T-helper 1 cell (primary cell): ENCODE data around the gene TRPC3.

Experiments
- DNase-seq, 5 donors: peaks; one replicate each; pipeline ENCODE4 v3.0.0-alpha.2; 2012 to 2020
- total RNA-seq, 4 donors: gene quantifications; one replicate each; lab custom pipeline; 2026; lab: John Stamatoyannopoulos, UW

TRPC3 gene
- 0 to 0.54 (median 0.33) reads per million in 4 donors for total RNA-seq

- peak in 3 of 5 donors; percentile 8 to 18 (median 10) for DNase-seq
These were observed at the start of gene TRPC3 for GRCh38 chr4:121951521-121952110. TSS of gene TRPC3 (minus strand) at chr4:121952060. CDS start at chr4:121951680, 380 bp downstream.

- DNase-seq = no peak
These were observed 49.0 kb upstream of the TRPC3 start for GRCh38 chr4:122000849-122001248.

DNA sequence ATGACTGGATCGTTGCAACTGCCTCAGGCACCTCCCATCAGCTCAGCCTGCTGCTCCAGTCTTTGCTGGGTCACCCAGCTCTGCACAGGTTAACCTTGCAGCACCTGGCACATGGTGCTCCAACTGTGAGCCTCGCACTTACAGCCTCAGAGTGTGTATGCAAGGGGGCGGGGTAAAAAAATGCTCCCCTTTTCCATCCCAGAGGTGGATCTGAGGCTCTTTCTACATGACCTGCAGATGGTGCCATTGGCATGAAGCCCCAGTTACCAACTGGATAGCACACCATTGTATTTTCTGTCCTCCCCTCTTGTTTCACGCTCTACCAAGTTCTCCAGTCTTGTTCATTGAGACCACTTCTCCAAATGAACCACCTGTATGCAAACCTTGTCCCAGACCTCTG lies 46.2 kb upstream of the TRPC3 start:
- DNase-seq = no peak

GRCh38 chr4:121995790-121996537 lies 44.1 kb upstream of the TRPC3 start:
- no peak for DNase-seq

DNA sequence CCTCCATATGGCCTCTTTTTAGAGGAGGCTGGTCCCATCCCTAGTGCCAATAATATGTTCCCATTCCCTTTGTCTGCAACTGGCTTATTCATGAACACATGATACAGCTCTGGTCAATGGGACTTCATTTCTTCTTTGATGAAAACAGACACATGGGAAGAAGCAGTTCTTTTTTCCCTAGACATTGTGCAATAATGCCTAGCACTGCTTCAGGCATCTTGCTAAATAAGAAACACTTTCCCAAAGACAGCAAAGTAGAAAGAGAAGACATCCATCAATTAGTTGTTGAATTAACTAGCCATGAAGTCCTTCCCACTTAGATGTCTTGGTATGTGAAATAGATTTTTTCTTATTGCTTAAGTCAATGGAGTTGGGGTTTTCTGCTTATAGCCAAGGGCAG lies 40.1 kb upstream of the TRPC3 start:
- DNase-seq = no peak

DNA sequence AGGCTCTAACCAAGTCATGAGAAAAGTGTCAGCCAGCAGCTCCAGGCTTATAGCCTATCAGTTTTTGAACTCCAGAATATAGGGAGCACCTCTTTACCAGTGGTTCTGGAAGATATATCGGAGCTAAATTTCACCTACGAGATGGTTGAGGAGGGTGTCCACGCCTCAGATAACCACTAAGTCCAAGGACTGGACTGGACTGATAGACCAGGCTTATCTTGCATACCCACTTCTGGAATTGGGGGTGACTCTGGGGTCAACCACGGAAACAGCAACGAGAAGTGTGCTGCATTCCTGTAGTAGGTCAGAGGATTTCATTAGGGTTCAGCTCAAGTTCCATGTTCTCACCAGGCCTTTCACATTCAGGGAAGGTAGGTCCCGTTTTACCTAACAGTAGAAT lies 38.6 kb upstream of the TRPC3 start:
- no peak for DNase-seq

DNA sequence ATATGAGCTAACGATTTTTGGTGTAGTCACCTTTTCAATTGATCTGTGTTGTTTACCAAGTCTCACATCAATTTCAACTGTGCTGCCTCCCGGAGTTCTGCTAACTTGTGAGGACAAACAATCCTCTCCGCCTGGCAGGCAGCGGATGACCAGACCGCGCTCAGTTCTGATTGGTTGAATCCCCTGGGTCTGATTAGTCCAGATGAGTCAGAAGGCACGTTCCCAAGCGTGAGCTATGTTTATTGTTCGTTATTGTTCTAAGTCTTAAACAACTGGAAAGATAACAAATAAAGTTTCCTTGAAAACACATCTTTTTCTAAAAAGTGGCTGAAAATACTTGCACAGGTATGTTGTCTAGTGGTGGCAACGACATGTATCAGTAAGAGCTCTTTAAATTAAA lies 37.9 kb upstream of the TRPC3 start:
- no peak for DNase-seq

- no peak for DNase-seq
These were observed 37.1 kb upstream of the TRPC3 start for GRCh38 chr4:121988950-121989349.

- no peak for DNase-seq
These were observed 28.8 kb upstream of the TRPC3 start for GRCh38 chr4:121980643-121981042.

DNA sequence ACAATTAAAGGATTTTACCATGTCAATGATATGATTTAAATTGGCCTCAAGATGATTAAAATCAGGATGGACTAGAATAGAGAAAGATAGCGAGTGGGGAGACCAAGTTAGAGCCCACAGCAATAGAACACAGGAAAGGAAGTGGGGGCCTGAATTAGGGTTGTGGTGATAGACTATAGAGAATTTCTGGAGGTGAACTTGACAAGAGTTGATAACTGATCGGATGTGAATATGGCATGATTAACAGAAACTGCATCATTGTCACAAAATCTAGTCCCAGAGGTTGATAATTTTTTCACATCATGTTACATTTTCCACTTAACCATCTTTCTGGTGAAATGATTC lies 26.3 kb upstream of the TRPC3 start:
- no peak for DNase-seq

DNA sequence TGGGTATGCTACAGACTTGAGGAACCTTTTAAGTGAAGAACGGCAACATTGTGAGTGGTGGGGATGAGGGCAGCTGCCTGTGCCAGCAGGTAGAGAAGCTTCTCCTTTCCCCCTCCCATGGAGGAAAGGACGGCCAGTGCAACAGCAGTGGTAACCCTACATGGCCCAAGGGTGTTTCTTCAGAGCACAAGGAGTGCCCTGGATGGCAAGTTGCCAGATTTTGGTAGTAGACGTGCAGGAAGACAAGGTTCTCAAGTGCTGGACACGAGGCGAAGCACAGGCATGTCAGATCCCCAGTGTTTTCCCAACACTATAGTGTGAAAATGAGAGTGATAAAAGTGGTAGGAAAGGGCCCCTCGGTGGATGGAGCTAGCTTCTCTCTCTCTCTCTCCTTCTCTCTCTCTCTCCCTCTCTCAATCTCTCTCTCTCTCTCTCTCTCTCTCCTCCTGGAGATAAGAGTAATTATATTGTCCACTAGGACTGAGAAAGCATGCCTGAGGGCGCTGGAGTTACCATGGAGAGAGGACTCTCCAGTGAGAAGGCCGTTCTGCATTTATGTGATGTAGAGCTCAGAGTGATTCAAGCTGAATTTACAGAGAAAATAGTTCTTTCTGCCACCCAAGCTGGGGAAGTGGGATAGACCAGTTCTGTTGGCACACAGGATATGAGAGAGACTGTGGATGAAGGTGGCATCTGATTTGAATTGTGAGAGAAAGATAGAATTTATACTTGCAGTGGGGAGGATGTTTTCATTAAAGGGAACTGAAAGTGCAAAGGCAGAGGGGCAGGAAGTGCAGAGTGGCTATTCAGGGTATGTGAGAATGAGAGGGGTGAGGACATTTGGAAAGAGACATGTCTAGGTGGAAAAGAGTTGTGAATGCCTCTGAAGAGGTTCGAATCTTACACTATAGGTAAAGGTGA lies 25.7 kb upstream of the TRPC3 start:
- peak in 1 of 5 donors; percentile 34 for DNase-seq

DNA sequence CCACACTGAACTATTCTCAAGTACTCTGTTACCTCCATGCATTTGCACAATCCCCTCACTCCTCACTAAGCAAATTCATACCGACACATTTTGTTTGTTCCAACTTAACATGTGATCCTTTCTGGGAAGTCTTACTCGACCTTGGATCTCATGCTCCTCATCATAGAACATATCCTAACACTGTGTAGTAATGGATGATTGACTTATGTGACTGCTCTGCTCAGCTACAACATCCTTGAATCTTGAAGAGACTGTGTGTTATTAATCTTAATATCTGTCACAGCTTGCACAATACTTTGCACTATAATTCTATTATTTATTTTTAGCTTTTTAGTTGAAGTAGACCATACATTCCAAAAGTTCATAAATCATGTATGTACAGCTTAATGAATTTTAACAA lies 23.9 kb upstream of the TRPC3 start:
- DNase-seq = no peak

GRCh38 chr4:121973816-121974215 lies 22.0 kb upstream of the TRPC3 start:
- no peak for DNase-seq

- no peak for DNase-seq
These were observed 17.0 kb upstream of the TRPC3 start for GRCh38 chr4:121968859-121969258.

- DNase-seq = no peak
These were observed 13.1 kb upstream of the TRPC3 start for GRCh38 chr4:121964958-121965357.

GRCh38 chr4:121960818-121961217 lies 9.0 kb upstream of the TRPC3 start:
- no peak for DNase-seq

DNA sequence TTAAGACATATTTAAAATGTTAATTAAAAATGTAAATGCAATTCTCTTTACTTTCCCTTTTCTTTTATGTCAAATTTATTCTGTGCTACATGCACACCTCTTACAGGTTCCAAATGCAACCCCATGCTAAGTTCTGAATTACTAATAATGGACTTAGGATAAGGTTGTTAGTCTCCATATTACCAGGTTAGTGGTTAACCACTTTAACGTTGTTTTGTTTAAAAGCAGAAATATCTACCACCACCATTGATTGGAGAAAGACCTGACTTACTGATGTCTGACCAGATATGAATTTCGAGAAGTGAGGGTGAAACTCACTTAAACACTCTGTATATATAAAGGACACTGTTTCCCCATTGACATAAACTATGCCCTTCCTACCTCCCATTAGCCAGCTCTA lies 6.9 kb upstream of the TRPC3 start:
- no peak for DNase-seq

GRCh38 chr4:121957266-121957665 lies 5.4 kb upstream of the TRPC3 start:
- no peak for DNase-seq

- no peak for DNase-seq
These were observed 2.0 kb upstream of the TRPC3 start for GRCh38 chr4:121953860-121954259.

DNA sequence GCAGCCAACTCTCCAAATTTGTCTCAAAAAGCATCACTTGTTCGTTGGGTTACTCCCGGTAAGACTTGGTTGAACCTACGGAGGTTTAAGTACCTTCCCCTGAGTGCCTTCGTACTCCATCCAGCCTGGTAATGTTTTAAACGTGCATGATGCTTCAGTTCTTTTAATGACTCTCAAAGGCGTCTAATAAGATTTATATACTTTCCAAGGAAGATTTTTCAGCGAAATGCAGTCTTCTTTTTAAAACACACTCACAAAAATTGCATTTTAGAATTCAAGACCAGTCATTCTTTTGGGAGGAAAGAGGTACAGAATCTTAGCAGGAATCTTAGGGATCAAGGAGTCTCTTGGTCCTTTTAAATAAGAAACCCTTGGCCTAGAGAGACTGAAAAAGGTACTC lies 430 bp upstream of the TRPC3 start:
- DNase-seq = no peak

DNA sequence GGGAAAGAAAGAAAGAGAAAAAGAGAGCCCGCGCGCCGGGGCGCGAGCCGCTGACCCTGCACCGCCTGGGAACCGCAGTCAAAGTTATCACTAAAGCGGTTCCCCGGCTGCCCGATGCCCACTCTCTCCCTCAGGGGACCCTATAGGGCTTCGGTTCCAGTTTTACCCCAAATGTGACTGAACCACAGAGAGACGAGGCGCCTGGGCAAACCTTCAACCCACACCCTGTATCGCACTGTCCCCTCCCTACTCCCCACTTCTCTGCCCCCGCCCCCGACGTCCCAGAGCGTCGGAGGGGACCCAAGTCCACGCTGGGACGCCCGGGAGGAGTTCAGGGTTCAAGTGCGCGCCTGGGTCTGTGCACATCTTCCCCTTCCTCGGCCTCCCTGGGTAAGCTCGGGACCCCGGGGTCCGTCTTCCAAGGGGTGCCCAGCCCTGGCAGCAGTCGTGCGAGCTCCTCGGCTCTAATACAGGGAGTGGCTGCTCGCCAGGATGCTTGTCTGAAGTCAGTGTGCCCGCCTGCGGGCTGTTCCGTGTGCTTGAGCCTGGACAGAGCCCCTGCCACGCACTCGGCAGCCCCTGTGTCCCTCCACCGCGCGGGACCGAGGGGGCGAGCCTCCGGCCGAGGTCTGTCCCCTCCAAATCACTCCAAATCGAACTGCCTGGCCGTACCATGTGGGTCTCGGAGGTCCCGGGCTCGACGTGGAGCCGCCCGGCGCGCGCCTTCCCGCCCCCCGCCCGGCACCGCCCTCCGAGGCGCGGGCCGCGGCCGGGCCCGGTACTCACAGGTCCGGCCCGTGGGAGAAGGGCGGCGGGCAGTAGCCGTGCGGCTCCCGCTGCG lies 960 bp downstream of the TRPC3 start:
- DNase-seq = peak in 1 of 5 donors; percentile 24

DNA sequence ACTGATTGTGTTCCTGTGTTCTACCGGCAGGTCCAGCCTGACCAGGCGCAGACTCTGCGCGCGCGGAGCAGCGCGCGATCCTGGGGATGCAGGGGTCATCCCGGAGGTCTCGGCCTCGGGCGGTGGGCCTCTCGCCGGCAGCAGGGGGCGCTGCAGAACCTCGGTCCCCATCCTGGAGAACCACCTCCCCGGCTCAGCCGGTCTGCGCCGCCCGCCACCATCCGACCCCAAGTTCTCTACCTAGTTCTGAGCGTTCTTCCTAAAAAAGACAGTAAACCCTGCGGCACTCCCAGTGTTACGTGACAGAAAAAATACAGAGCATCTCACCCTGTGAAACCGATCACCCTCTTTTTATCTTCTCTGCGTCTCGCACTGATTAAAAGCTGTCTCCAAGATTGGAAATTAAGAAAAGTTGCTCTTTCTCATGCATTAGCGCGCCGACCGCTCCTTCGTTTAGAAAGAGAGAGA lies 1.6 kb downstream of the TRPC3 start:
- DNase-seq = peak; percentile 52 to 80 (median 67)
